22Rv1 (cell line): ENCODE measurements around the gene PLLP.
"Not testable (repeated sequence)": the region's sequence is repeated elsewhere in the genome, so short reads cannot be mapped to it uniquely, and the experiment has no call there.

Experiments
- H3K27ac ChIP-seq: fragments of 450-650 bp; 2 replicates; pipeline ENCODE4 v1.5.1; 2017
- CTCF ChIP-seq: fragments of 450-650 bp; IDR thresholded peaks from 2 replicates; pipeline ENCODE4 v1.5.1; 2017; ENCODE audit warnings: mild to moderate bottlenecking
- ZFX ChIP-seq: fragments of 450-650 bp; IDR thresholded peaks from 2 replicates; pipeline ENCODE4 v1.6.1; 2017; ENCODE audit warnings: antibody characterized with exemption, borderline replicate concordance

Gene PLLP

GRCh38 chr16:57271063-57271345, 13.5 kb downstream of the PLLP start:
- TF ChIP-seq ZFX (no peak), CTCF (no peak)
- no peak overlapping the region for H3K27ac ChIP-seq

GRCh38 chr16:57270221-57271062, 14.0 kb downstream of the PLLP start:
- H3K27ac ChIP-seq: no peak overlapping the region
- TF ChIP-seq ZFX: no peak
- TF ChIP-seq CTCF: no peak

- H3K27ac ChIP-seq: no peak overlapping the region
- no peak for TF ChIP-seq ZFX
- no peak for TF ChIP-seq CTCF
These were observed 15.4 kb downstream of the PLLP start for GRCh38 chr16:57268804-57269800.

- not testable (repeated sequence) for H3K27ac ChIP-seq
These were observed 17.1 kb downstream of the PLLP start for GRCh38 chr16:57267343-57267742.

GRCh38 chr16:57266531-57267260, 17.8 kb downstream of the PLLP start:
- TF ChIP-seq ZFX (no peak), CTCF (no peak)
- peak overlapping the region; percentile 31 for H3K27ac ChIP-seq

- H3K27ac ChIP-seq: peak overlapping the region; percentile 31
- TF ChIP-seq ZFX: no peak
- TF ChIP-seq CTCF: no peak
These were observed 18.5 kb downstream of the PLLP start for GRCh38 chr16:57265850-57266530.

- H3K27ac ChIP-seq: no peak overlapping the region
- no peak for TF ChIP-seq CTCF
- TF ChIP-seq ZFX: no peak
These were observed 19.5 kb downstream of the PLLP start for GRCh38 chr16:57264950-57265371.
